ENCODE data around the gene RPL7A.

DNA sequence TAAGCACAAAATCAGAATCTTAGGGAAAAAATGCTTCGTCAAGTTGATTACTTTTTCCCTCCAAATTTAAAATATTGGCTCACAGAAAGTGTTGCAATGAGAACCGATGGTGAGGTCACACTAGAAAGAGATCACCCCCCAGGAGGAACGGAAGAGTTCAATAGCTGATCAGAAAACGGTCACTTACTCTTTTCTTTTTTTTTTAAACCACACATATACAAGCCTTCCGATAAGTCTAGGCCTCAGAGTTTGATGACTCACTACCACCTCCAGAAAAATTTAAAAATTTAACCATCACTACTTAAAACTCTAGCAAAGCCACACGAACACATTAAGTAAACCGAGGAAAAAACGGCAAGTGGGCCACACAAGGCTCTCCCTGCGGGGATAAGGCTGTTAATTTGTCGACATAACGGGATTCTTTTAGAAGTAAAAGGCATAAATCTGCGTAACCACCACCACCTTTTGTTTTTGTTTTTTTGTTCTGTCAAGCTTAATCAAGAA is 26.6 kb downstream of the RPL7A start:
- TF ChIP-seq, protein P1, sequence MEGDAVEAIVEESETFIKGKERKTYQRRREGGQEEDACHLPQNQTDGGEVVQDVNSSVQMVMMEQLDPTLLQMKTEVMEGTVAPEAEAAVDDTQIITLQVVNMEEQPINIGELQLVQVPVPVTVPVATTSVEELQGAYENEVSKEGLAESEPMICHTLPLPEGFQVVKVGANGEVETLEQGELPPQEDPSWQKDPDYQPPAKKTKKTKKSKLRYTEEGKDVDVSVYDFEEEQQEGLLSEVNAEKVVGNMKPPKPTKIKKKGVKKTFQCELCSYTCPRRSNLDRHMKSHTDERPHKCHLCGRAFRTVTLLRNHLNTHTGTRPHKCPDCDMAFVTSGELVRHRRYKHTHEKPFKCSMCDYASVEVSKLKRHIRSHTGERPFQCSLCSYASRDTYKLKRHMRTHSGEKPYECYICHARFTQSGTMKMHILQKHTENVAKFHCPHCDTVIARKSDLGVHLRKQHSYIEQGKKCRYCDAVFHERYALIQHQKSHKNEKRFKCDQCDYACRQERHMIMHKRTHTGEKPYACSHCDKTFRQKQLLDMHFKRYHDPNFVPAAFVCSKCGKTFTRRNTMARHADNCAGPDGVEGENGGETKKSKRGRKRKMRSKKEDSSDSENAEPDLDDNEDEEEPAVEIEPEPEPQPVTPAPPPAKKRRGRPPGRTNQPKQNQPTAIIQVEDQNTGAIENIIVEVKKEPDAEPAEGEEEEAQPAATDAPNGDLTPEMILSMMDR (IDR thresholded peaks at IDR 0.05; ENCODE audit: low read depth, low read length) = no peak
- TF ChIP-seq POLR2A (IDR thresholded peaks at IDR 0.05; ENCODE audit: extremely low read depth, insufficient read length) = no peak
- TF ChIP-seq, protein P2, sequence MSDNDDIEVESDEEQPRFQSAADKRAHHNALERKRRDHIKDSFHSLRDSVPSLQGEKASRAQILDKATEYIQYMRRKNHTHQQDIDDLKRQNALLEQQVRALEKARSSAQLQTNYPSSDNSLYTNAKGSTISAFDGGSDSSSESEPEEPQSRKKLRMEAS (IDR thresholded peaks at IDR 0.05; ENCODE audit: low read depth, low read length) = no peak
